HEK293 (cell line): Measurements from ENCODE around the gene CKS1B.
A peak's percentile ranks its signal among the peaks of the same experiment; 100 is the strongest.

Experiments
- KLF8 ChIP-seq: fragments of 450-650 bp; formaldehyde crosslinking; IDR thresholded peaks from 2 replicates; pipeline ENCODE4 v1.5.1; 2016; ENCODE audit warnings: missing biosample characterization, missing genetic modification characterization
- PATZ1 ChIP-seq: fragments of 450-650 bp; formaldehyde crosslinking; IDR thresholded peaks from 2 replicates; pipeline ENCODE4 v1.5.1; 2016; ENCODE audit warnings: missing biosample characterization, missing genetic modification characterization
- SP3 ChIP-seq: fragments of 450-650 bp; formaldehyde crosslinking; IDR thresholded peaks from 2 replicates; pipeline ENCODE4 v1.5.1; 2016; ENCODE audit warnings: missing biosample characterization, missing genetic modification characterization
- TCF7L2 ChIP-seq: IDR thresholded peaks from 2 replicates; pipeline ENCODE4 v1.6.1; 2011; ENCODE audit warnings: low read depth, mild to moderate bottlenecking, inconsistent platforms, low read length, moderate library complexity, borderline replicate concordance
- ZBTB17 ChIP-seq: fragments of 450-650 bp; formaldehyde crosslinking; IDR thresholded peaks from 2 replicates; pipeline ENCODE4 v1.5.1; 2016; ENCODE audit warnings: missing biosample characterization, missing genetic modification characterization
- ZBTB44 ChIP-seq: fragments of 450-650 bp; IDR thresholded peaks from 2 replicates; pipeline ENCODE4 v1.5.1; 2018; ENCODE audit warnings: missing biosample characterization, mild to moderate bottlenecking, missing genetic modification characterization
- ZBTB49 ChIP-seq: fragments of 450-650 bp; formaldehyde crosslinking; IDR thresholded peaks from 2 replicates; pipeline ENCODE4 v1.5.1; 2016; ENCODE audit warnings: missing biosample characterization, missing genetic modification characterization, low read depth
- ZBTB6 ChIP-seq: fragments of 450-650 bp; formaldehyde crosslinking; IDR thresholded peaks from 2 replicates; pipeline ENCODE4 v1.5.1; 2017; ENCODE audit warnings: missing biosample characterization, missing genetic modification characterization
- ZBTB7A ChIP-seq: fragments of 450-650 bp; formaldehyde crosslinking; IDR thresholded peaks from 2 replicates; pipeline ENCODE4 v1.5.1; 2016; ENCODE audit warnings: low read depth, missing biosample characterization, missing genetic modification characterization
- ZFP69B ChIP-seq: fragments of 450-650 bp; formaldehyde crosslinking; IDR thresholded peaks from 2 replicates; pipeline ENCODE4 v1.5.1; 2016; ENCODE audit warnings: missing biosample characterization, missing genetic modification characterization
- ZNF10 ChIP-seq: fragments of 450-650 bp; formaldehyde crosslinking; IDR thresholded peaks from 2 replicates; pipeline ENCODE4 v1.5.1; 2017; ENCODE audit warnings: missing biosample characterization, missing genetic modification characterization
- ZNF211 ChIP-seq: fragments of 450-650 bp; formaldehyde crosslinking; IDR thresholded peaks from 2 replicates; pipeline ENCODE4 v1.5.1; 2016; ENCODE audit warnings: low read depth, missing biosample characterization, missing genetic modification characterization
- ZNF26 ChIP-seq: fragments of 450-650 bp; formaldehyde crosslinking; IDR thresholded peaks from 2 replicates; pipeline ENCODE4 v1.5.1; 2016; ENCODE audit warnings: missing biosample characterization, missing genetic modification characterization
- ZNF362 ChIP-seq: fragments of 450-650 bp; formaldehyde crosslinking; IDR thresholded peaks from 2 replicates; pipeline ENCODE4 v1.5.1; 2016; ENCODE audit warnings: missing biosample characterization, missing genetic modification characterization
- ZNF404 ChIP-seq: fragments of 450-650 bp; formaldehyde crosslinking; IDR thresholded peaks from 2 replicates; pipeline ENCODE4 v1.5.1; 2017; ENCODE audit warnings: missing biosample characterization, missing genetic modification characterization
- ZNF423 ChIP-seq: fragments of 450-650 bp; formaldehyde crosslinking; IDR thresholded peaks from 2 replicates; pipeline ENCODE4 v1.5.1; 2016; ENCODE audit warnings: missing biosample characterization, missing genetic modification characterization
- ZNF449 ChIP-seq: fragments of 450-650 bp; formaldehyde crosslinking; IDR thresholded peaks from 2 replicates; pipeline ENCODE4 v1.5.1; 2017; ENCODE audit warnings: missing biosample characterization, mild to moderate bottlenecking, missing genetic modification characterization, moderate library complexity
- ZNF530 ChIP-seq: fragments of 450-650 bp; formaldehyde crosslinking; IDR thresholded peaks from 2 replicates; pipeline ENCODE4 v1.5.1; 2016; ENCODE audit warnings: low read depth, missing biosample characterization, missing genetic modification characterization
- ZNF580 ChIP-seq: fragments of 450-650 bp; formaldehyde crosslinking; IDR thresholded peaks from 2 replicates; pipeline ENCODE4 v1.5.1; 2016; ENCODE audit warnings: missing biosample characterization, missing genetic modification characterization
- ZNF585B ChIP-seq: fragments of 450-650 bp; formaldehyde crosslinking; IDR thresholded peaks from 2 replicates; pipeline ENCODE4 v1.5.1; 2016; ENCODE audit warnings: missing biosample characterization, missing genetic modification characterization
- ZNF623 ChIP-seq: fragments of 450-650 bp; formaldehyde crosslinking; IDR thresholded peaks from 2 replicates; pipeline ENCODE4 v1.5.1; 2016; ENCODE audit warnings: missing biosample characterization, missing genetic modification characterization
- ZNF837 ChIP-seq: fragments of 450-650 bp; formaldehyde crosslinking; IDR thresholded peaks from 2 replicates; pipeline ENCODE4 v1.5.1; 2016; ENCODE audit warnings: missing biosample characterization, missing genetic modification characterization

Gene CKS1B

GRCh38 chr1:155001675-155002463 is 27.4 kb downstream of the CKS1B start (continued):
- TF ChIP-seq ZNF423 (tag by site-specific recombination) (peak; percentile 68), ZBTB44 (tag by site-specific recombination) (no peak), ZNF837 (tag by site-specific recombination) (no peak), ZNF26 (tag by site-specific recombination) (no peak), ZBTB49 (tag by site-specific recombination) (no peak), ZBTB17 (tag by site-specific recombination) (peak; percentile 95), ZNF530 (tag by site-specific recombination) (no peak), ZNF362 (tag by site-specific recombination) (no peak), PATZ1 (tag by site-specific recombination) (peak; percentile 99), ZNF585B (tag by site-specific recombination) (no peak), ZFP69B (tag by site-specific recombination) (peak; percentile 70), ZNF211 (tag by site-specific recombination) (no peak), SP3 (tag by site-specific recombination) (peak; percentile 98), TCF7L2 (peak; percentile 13; the same call in 1 of the 2 replicates), ZNF404 (no peak), ZBTB7A (peak; percentile 94), KLF8 (tag by site-specific recombination) (peak; percentile 99), ZNF10 (peak; percentile 73; the same call in 1 of the 2 replicates), ZNF623 (no peak), ZNF449 (no peak), ZBTB6 (tag by site-specific recombination) (no peak; the same call in 1 of the 2 replicates), ZNF580 (tag by site-specific recombination) (peak; percentile 27; the same call in 1 of the 2 replicates)
